Measurements from ENCODE around the gene CHMP2A.

CHMP2A gene

DNA sequence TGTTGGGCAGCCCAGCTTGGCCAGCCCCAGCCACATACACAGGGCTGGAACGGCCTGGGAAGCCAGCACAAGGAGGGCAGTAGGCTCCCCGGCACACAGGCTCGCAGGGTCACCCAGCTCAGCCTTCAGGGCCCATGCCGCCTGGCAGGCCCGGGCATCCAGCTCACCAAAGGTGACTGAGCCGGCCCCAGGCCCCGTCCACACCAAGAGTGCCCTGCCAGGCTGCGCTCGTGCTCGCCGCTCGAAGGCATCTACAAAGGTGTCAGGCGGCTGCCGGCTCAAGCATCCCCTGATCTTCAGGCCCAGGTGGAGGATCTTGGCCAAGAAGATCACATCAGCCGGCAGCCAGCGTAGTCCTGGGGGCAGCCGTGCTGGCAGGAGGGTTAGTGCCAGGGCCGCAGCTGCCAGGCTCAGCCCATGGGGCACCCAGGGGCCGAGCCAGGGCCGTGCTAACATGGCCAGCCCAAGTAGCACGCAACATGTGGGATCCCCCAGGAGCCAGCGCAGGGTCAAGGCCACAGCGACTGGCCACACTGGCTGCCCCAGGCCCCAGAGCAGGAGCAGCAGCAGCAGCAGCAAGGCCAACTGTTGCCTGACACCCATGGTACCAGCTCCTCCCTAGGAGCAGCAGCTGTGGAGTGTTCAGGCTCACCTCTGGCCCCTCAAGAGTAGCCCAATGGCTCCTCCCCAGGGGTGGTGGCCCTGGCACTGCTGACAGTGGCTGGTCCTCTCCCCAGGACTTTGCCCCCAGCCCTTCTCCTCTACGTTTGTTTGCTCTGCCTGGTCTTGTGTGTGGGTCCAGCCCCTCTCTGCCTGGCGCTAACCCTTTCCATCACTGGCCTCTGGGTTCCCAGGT is 43.3 kb downstream of the CHMP2A start, which contains the start of gene SLC27A5:
Gene SLC27A5 (minus strand): TSS at position 640 of the 856 bp plus-strand sequence. CDS start 37 bp downstream, at position 603.
- TF ChIP-seq SIN3A (IDR thresholded peaks at IDR 0.05; ENCODE audit: borderline replicate concordance, insufficient read depth, low read length) (no peak), POLR2AphosphoS5 (IDR thresholded peaks at IDR 0.05; ENCODE audit: low read depth, low read length) (no peak), FOXP2 (optimal IDR thresholded peaks at IDR 0.05; ENCODE audit: borderline replicate concordance, extremely low read depth, extremely low read length, insufficient read depth) (no peak), TAF1 (IDR thresholded peaks at IDR 0.05; ENCODE audit: borderline replicate concordance, insufficient read depth, low read length) (no peak)
- TF ChIP-seq, protein P1, sequence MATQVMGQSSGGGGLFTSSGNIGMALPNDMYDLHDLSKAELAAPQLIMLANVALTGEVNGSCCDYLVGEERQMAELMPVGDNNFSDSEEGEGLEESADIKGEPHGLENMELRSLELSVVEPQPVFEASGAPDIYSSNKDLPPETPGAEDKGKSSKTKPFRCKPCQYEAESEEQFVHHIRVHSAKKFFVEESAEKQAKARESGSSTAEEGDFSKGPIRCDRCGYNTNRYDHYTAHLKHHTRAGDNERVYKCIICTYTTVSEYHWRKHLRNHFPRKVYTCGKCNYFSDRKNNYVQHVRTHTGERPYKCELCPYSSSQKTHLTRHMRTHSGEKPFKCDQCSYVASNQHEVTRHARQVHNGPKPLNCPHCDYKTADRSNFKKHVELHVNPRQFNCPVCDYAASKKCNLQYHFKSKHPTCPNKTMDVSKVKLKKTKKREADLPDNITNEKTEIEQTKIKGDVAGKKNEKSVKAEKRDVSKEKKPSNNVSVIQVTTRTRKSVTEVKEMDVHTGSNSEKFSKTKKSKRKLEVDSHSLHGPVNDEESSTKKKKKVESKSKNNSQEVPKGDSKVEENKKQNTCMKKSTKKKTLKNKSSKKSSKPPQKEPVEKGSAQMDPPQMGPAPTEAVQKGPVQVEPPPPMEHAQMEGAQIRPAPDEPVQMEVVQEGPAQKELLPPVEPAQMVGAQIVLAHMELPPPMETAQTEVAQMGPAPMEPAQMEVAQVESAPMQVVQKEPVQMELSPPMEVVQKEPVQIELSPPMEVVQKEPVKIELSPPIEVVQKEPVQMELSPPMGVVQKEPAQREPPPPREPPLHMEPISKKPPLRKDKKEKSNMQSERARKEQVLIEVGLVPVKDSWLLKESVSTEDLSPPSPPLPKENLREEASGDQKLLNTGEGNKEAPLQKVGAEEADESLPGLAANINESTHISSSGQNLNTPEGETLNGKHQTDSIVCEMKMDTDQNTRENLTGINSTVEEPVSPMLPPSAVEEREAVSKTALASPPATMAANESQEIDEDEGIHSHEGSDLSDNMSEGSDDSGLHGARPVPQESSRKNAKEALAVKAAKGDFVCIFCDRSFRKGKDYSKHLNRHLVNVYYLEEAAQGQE (IDR thresholded peaks at IDR 0.05; ENCODE audit: insufficient read depth in 1 of 2, low read depth in 2 of 2, low read length in 2 of 2) = no peak

DNA sequence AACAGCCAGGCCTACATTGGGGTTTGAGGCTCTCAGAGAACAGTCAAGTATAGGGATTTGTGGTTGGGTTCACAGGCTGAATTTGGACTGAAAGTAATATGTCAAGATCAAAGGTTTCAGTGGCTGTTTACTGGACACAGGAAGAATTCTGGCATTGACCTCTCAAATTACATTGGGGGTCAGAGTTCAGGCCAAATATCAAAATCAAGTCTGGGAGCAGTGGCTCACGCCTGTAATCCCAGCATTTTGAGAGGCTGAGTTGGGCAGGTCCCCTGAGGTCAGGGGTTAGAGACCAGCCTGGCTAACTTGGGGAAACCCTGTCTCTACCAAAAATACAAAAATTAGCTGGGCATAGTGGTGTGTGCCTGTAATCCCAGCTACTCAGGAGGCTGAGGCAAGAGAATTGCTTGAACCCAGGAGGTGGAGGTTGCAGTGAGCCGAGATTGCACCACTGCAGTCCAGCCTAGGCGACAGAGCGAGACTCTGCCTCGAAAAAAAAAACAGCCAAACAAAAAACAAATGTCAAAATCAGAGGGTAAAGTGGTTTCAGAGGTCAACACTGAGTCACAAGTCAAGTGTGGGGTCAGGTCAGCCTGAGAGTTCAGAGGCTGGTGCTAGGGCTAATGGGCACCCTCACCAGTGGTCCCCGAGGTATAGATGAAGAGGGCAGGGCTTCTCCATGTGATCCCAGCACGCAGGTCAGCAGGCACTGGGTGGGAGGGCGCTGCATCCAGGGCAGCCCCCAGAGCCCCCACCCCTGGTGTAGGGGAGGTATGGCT is 44.6 kb downstream of the CHMP2A start:
- TF ChIP-seq SIN3A (IDR thresholded peaks at IDR 0.05; ENCODE audit: borderline replicate concordance, insufficient read depth, low read length) = no peak
- no peak for TF ChIP-seq FOXP2 (optimal IDR thresholded peaks at IDR 0.05; ENCODE audit: borderline replicate concordance, extremely low read depth, extremely low read length, insufficient read depth)
- TF ChIP-seq POLR2AphosphoS5 (IDR thresholded peaks at IDR 0.05; ENCODE audit: low read depth, low read length) = no peak
- TF ChIP-seq, protein P1 (IDR thresholded peaks at IDR 0.05; ENCODE audit: insufficient read depth in 1 of 2, low read depth in 2 of 2, low read length in 2 of 2) = no peak

DNA sequence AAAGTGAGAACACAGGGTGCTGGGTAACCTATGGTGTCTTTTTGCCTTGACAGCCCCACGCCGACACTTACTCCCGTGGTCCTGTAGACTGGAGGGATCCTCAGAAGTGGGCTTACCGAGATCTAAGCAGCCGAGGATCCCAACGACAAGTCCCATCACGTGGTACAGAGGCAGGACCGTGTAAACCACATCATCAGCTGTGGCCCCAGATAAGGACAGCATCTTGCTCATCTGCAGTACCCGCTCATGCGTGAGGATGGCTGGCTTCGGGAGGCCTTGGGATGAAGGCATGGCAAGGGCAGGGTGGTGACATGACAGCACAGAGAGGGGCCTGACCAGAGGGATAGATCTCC is 45.2 kb downstream of the CHMP2A start:
- TF ChIP-seq TAF1 (IDR thresholded peaks at IDR 0.05; ENCODE audit: borderline replicate concordance, insufficient read depth, low read length) (no peak), SIN3A (IDR thresholded peaks at IDR 0.05; ENCODE audit: borderline replicate concordance, insufficient read depth, low read length) (no peak), FOXP2 (optimal IDR thresholded peaks at IDR 0.05; ENCODE audit: borderline replicate concordance, extremely low read depth, extremely low read length, insufficient read depth) (no peak), POLR2AphosphoS5 (IDR thresholded peaks at IDR 0.05; ENCODE audit: low read depth, low read length) (no peak)
- TF ChIP-seq, protein P1 (IDR thresholded peaks at IDR 0.05; ENCODE audit: insufficient read depth in 1 of 2, low read depth in 2 of 2, low read length in 2 of 2) = no peak

Data from PFSK-1 (cell line).